Coronary artery (tissue), 2 donors: ENCODE results near the gene FGA.
"Not testable (repeated sequence)": the region's sequence is repeated elsewhere in the genome, so short reads cannot be mapped to it uniquely, and the experiment has no call there.

Source experiments
- DNase-seq: peaks from one replicate; pipeline ENCODE4 v3.0.0-alpha.2; 2017; ENCODE audit warnings: low spot score
- H3K27ac ChIP-seq, 2 donors: fragments of 200-600 bp; sonication (generic); one replicate each; pipeline ENCODE4 v1.5.1; 2016 to 2019
- H3K4me3 ChIP-seq: fragments of 200-600 bp; sonication (generic); 2 replicates; pipeline ENCODE4 v1.5.1; 2016; ENCODE audit warnings: mild to moderate bottlenecking, moderate library complexity
- CTCF ChIP-seq: fragments of 200-600 bp; sonication (generic); IDR thresholded peaks from one replicate; pipeline ENCODE4 v1.5.1; 2019; ENCODE audit warnings: antibody characterized with exemption

FGA gene

DNA sequence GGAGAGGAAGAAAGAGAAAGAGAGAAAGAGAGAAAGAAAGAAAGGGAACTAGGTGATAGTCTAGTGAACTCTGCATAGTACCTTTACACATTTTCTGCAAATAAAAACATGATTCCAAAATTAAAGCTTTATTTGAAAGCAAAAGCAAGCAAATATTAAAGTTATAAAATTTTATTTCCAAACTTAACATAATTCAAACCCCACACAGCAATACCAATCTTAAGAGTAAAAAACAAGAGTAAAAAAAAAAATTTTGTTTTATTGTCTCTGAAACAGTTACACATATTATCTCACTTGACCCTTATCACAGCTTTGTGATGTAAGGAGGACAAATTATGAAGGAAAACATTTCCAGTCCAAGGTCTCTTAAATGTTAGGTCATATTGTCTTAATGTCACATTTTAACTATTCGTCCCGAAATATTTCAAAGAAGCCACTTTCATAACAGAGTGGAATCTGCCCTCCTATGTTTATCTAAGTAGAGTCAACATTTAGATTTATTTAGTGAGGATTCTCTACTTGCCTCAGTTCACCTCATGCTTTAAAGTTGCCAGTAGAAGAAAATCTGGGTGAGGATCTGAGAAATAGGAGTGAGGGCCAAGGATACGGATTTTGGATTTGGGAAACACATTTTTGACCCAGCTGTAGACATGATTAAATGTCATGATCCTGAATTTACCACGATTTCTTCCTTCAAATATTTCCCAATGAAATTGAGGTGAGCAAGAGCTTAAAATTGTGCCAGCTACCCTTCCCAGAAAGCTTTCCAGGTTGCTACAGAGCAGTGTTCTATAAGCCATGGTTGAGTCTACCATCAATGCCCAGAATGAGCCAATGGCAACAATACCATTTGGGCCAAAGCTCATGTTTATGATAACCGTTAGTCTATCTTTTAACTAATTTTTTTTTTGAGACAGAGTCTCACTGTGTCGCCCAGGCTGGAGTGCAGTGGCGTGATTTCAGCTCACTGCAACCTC is 7.5 kb upstream of the FGA start:
- Histone ChIP-seq H3K27ac (no peak overlapping the region), H3K4me3 (no peak overlapping the region)
- no peak for DNase-seq
- no peak for TF ChIP-seq CTCF

DNA sequence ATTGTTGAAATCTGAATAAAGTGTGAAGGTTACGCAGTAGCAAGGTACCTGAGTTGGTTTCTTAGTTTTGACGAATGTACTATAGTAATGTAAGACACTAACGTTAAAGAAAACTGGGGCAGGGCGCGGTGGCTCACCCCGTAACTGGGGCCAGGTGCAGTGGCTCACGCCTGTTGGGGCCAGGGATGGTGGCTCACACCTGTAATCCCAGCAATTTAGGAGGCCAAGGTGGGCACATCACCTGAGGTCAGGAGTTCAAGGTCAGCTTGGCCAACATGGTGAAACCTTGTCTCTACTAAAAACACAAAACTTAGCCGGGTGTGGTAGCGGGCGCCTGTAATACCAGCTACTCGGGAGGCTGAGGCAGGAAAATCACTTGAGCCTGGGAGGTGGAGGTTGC is 6.7 kb upstream of the FGA start:
- H3K4me3 ChIP-seq, H3K27ac ChIP-seq, DNase-seq: not testable (repeated sequence)

DNA sequence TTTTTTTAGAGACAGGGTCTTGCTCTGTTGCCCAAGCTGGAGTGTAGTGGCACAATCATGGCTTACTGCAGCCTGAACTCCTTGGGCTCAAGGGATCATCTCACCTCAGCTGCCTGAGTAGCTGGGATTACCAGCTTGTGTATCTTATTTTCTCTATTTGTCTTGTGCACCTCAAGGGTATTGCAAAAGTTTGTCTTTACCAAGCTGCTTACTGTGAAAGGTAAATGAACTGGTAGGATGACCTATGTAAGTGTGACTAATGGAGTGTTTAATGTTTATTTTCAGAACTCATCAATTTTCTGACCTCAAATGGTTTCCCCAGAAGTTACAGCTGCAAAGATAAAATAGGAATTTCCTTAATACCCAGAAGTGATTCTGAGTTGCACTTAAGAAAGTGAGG is 5.3 kb upstream of the FGA start:
- Histone ChIP-seq H3K27ac (no peak overlapping the region), H3K4me3 (no peak overlapping the region)
- DNase-seq = no peak
- TF ChIP-seq CTCF = no peak

DNA sequence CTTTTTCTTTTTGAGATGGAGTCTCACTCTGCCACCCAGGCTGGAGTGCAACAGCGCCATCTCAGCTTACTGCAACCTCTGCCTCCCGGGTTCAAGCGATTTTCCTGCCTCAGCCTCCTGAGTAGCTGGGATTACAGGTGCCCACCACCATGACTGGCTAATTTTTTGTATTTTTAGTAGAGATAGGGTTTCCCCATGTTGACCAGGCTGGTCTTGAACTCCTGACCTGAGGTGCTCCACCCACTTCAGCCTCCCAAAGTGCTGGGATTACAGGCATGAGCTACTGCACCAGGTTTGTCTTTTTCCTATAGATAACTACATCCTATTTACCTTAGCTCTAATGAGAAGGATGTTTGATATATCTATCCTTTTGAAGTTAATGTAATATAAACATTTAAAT is 3.8 kb upstream of the FGA start:
- not testable (repeated sequence) for DNase-seq, H3K4me3 ChIP-seq, H3K27ac ChIP-seq

DNA sequence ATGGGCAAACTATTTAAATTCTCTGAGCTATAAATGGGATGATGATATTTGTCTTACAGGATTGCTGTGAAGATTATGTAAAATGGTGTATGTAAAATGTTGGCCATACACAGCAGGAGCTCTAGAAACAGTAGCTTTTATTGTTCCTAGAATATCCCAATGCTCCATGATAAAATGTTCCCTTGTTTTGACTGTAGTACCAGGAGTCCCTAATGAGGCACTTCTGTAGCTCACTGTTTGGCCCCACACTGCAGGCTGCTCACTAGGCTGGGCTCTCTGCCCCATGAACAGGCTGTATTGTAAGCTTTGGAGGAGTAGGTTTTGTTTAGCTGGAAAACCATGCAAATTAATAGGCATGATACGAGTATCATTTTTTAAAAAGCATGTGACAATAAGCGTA is 3.3 kb upstream of the FGA start:
- DNase-seq = no peak
- no peak overlapping the region for H3K4me3 ChIP-seq
- TF ChIP-seq CTCF = no peak

GRCh38 chr4:154591890-154592289 is 1.3 kb upstream of the FGA start:
- no peak overlapping the region for H3K27ac ChIP-seq
- no peak overlapping the region for H3K4me3 ChIP-seq
- no peak for DNase-seq
- TF ChIP-seq CTCF = no peak

More for the DNA sequence above, 3.3 kb upstream of the FGA start:
- H3K27ac ChIP-seq = no peak overlapping the region

DNA sequence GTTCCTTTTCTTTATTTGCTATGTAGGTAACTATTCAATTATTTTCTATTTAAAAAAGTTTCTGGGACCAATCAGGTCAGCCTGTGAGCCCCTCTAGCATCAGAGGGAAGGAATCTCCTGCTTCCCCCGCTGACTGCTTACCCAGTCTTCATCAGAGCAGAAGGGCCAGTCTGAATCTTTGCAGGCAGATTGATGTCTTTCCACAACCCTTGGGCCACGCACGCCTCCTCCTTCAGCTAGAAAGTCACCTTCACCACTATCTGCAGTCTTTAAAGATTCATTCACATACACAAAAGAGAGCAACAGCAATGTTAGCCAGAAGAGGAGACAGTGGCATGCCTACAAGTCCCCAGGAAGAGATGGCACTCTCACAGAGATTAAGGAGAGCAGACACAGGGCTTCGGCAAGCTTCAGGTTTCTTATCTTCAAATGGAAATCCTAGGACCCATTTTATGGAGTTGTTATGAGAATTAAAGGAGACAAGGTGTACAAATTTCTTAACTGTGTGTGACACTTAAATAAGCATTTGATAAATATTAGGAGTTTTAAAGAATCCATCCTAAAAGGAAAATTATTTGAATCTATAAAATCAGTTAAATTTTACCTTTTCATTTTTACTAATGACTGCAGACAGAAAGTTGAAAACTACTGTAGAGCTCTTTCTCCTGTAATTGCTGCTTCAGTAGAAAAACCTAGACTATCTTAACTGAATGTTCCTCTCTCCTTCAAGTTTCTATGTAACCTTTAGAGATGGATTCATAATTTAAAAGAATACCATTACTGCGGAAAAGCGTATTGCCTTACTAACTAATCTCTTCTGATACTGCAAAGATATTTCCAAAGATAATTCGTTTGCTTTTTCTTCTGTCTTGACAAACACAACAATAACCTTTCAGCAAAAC is 995 bp downstream of the FGA start:
- no peak for TF ChIP-seq CTCF
- no peak overlapping the region for H3K27ac ChIP-seq
- no peak overlapping the region for H3K4me3 ChIP-seq
- DNase-seq = no peak
